ENCODE data around the gene FAF2. TPM values are rescaled to one million over a fixed set of nuclear protein-coding genes. Genes with fewer than 3 reads are reported as not detected.

FAF2 gene
- total and polyA plus RNA-seq, 10 of the 15 experiments (the other 5 are each of a cell fraction or from before 2014, with no cell fraction given): 19.0 to 45.1 (median 35.6) TPM

DNA sequence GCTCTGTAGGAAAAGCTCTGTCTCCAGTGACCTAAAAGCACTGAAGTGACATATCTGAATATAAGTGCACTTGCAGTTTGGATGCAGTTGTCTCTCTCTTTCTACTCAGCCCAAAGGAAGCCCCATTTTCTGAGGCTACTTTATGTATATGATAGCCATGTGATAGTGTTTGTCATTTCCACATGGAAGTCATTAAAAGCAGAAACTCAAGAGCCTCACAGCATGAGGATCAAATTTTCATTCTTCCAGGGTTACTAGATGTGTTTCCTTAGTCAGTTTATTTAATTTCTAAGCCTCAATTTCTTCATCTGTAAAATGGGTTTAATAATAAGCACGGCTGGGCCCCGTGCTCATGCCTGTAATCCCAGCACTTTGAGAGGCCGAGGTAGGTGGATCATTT lies 52.3 kb downstream of the FAF2 start (continued):
- TF ChIP-seq CBX5 (IDR thresholded peaks at IDR 0.05; ENCODE audit: low read depth): no peak

DNA sequence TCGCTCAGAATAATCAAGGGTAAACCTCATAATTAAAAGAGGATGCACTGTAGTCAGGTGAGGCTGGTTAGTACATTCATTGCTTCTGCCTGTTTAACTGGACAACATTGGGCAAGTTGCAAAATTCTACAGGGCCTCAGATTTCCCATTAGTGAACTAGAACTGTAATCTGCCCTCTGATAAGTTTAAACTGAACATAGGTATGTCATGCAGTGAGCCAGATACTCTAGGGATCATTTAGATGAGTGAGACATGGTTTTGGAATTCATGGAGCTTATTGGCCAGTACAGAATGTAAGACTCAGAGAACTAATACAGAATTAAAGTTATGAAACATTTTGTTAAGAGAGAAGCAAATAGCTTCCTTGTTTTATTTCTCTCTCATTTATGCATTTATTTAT lies 53.1 kb downstream of the FAF2 start:
- no peak overlapping the region for H3K4me3 ChIP-seq
- FAIRE-seq: no peak

More for the DNA sequence above, 53.1 kb downstream of the FAF2 start:
- POLR2A ChIA-PET: no interaction called here
- SMC1A ChIA-PET (ENCODE audit: uncharacterized antibody, unreplicated experiment): no interaction called here
- RAD21 ChIA-PET (ENCODE audit: unreplicated experiment): no interaction called here
- Histone ChIP-seq H3K27me3 (replicated peaks in 1 of 2; ENCODE audit: control insufficient read depth in 2 of 2, insufficient read depth in 2 of 2, low read length in 1 of 2) (no peaks in the 10 kb centered on the region), H3K4me2 (ENCODE audit: control insufficient read depth, insufficient read depth) (no peak overlapping the region), H3K27ac (ENCODE audit: control insufficient read depth, insufficient read depth) (no peak overlapping the region), H3K36me3 (ENCODE audit: control insufficient read depth in 2 of 2, insufficient read depth in 2 of 2, low read length in 1 of 2) (peaks cover 13 to 30% of the 10 kb centered on the region in 2 experiments), H3K79me2 (ENCODE audit: control insufficient read depth, insufficient read depth, low read length) (no peaks in the 10 kb centered on the region), H3K4me1 (ENCODE audit: control insufficient read depth, insufficient read depth, low read length) (no peaks in the 10 kb centered on the region), H2AFZ (ENCODE audit: control insufficient read depth, low read depth, low read length) (no peak overlapping the region), H3K9ac (ENCODE audit: control insufficient read depth, insufficient read depth, low read length) (no peak overlapping the region), H4K20me1 (ENCODE audit: control insufficient read depth, insufficient read depth) (no peaks in the 10 kb centered on the region), H3K9me3 (replicated peaks; ENCODE audit: control insufficient read depth, insufficient read depth, low read length) (no peaks in the 10 kb centered on the region)
- TF ChIP-seq FOXK2 (IDR thresholded peaks at IDR 0.05): no peak
- TF ChIP-seq NR2F1 (conservative IDR thresholded peaks at IDR 0.05): no peak
- no peak for TF ChIP-seq JUNB (IDR thresholded peaks at IDR 0.05)
- TF ChIP-seq, protein P1, sequence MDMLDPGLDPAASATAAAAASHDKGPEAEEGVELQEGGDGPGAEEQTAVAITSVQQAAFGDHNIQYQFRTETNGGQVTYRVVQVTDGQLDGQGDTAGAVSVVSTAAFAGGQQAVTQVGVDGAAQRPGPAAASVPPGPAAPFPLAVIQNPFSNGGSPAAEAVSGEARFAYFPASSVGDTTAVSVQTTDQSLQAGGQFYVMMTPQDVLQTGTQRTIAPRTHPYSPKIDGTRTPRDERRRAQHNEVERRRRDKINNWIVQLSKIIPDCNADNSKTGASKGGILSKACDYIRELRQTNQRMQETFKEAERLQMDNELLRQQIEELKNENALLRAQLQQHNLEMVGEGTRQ (IDR thresholded peaks at IDR 0.05; ENCODE audit: borderline replicate concordance, low read depth, low read length): no peak
- TF ChIP-seq SP1 (IDR thresholded peaks at IDR 0.05; ENCODE audit: low read depth, low read length): no peak
- TF ChIP-seq POLR2AphosphoS5 (IDR thresholded peaks at IDR 0.05; ENCODE audit: low read length): no peak
- TF ChIP-seq POLR2AphosphoS2 (IDR thresholded peaks at IDR 0.05; ENCODE audit: low read depth, low read length): no peak
- TF ChIP-seq WRNIP1 (IDR thresholded peaks at IDR 0.05; ENCODE audit: borderline replicate concordance, low read depth, low read length): no peak
- TF ChIP-seq MYB (IDR thresholded peaks at IDR 0.05; ENCODE audit: borderline replicate concordance, low read depth, low read length): no peak
- no peak for TF ChIP-seq STAT1 (conservative IDR thresholded peaks at IDR 0.05)
- TF ChIP-seq EED (IDR thresholded peaks at IDR 0.05; ENCODE audit: low read depth): no peak
- TF ChIP-seq ETV6 (conservative IDR thresholded peaks at IDR 0.05 in 1 of 2, IDR thresholded peaks at IDR 0.05 in 1 of 2; ENCODE audit: borderline replicate concordance in 1 of 2, low read depth in 1 of 2): no peak
- no peak for TF ChIP-seq FOXM1 (IDR thresholded peaks at IDR 0.05; ENCODE audit: low read depth, low read length)
- TF ChIP-seq POLR2A (IDR thresholded peaks at IDR 0.05; ENCODE audit: low read depth, low read length): no peak
- ATAC-seq (no peak), DNase-seq (ENCODE audit: low read depth, low spot score) (no peak)
- in situ Hi-C loops (cut with MboI) (no loop called here), intact Hi-C loops (cut with micrococcal nuclease; ENCODE audit: unreplicated experiment) (no loop called here)
- 100% methylated on average over 1 of the region's 1 CpG for WGBS (ENCODE audit: insufficient coverage, insufficient replicate concordance, low lambda C conversion rate, missing lambda C conversion rate)
- CTCF ChIA-PET: interaction anchor here (1.4 kb wide), 1 partner anchor 53 kb away, joined by 6 read pairs; the partner anchor contains the start of gene FAF2
- no TSS peak for BruUV-seq (replicated peaks)

All from GM12878 (cell line).